ENCODE data around the gene COBL. TPM values are rescaled to one million over a fixed set of nuclear protein-coding genes. Genes with fewer than 3 reads are reported as not detected.

Gene COBL
- total and polyA plus RNA-seq, 5 donors from 2014 or later = 0.03 to 0.59 TPM; not detected in 3

GRCh38 chr7:51023547-51023946 is 293.1 kb downstream of the COBL start:
- no peaks in the 10 kb centered on the region for H3K9me3 Mint-ChIP-seq
- no peak for DNase-seq
- H3K36me3 Mint-ChIP-seq = no peaks in the 10 kb centered on the region
- Histone ChIP-seq H3K4me1 (ENCODE audit: control insufficient read depth, insufficient read depth, low read length, poor library complexity, severe bottlenecking) (no peaks in the 10 kb centered on the region), H3K36me3 (ENCODE audit: control insufficient read depth, insufficient read depth, low read length) (no peaks in the 10 kb centered on the region), H3K4me3 (ENCODE audit: low read depth, low read length) (no peak overlapping the region), H3K27me3 (ENCODE audit: control insufficient read depth, insufficient read depth, low read length) (no peaks in the 10 kb centered on the region), H3K27ac (ENCODE audit: insufficient read depth, low read length, poor library complexity, severe bottlenecking) (no peak overlapping the region), H3K9me3 (ENCODE audit: control insufficient read depth in 2 of 2, low read length in 2 of 2) (no peaks in the 10 kb centered on the region)
- H3K27ac Mint-ChIP-seq = no peak overlapping the region
- H3K27me3 Mint-ChIP-seq = no peaks in the 10 kb centered on the region
- no peaks in the 10 kb centered on the region for H3K4me1 Mint-ChIP-seq
- H3K4me3 Mint-ChIP-seq = no peak overlapping the region
- no peak for ATAC-seq (ENCODE audit: low read depth in 2 of 2)

- Histone ChIP-seq H3K36me3 (ENCODE audit: control insufficient read depth, insufficient read depth, low read length) (no peaks in the 10 kb centered on the region), H3K27me3 (ENCODE audit: control insufficient read depth, insufficient read depth, low read length) (no peaks in the 10 kb centered on the region), H3K4me1 (ENCODE audit: control insufficient read depth, insufficient read depth, low read length, poor library complexity, severe bottlenecking) (no peaks in the 10 kb centered on the region), H3K27ac (ENCODE audit: insufficient read depth, low read length, poor library complexity, severe bottlenecking) (no peak overlapping the region), H3K9me3 (ENCODE audit: control insufficient read depth in 2 of 2, low read length in 2 of 2) (no peaks in the 10 kb centered on the region), H3K4me3 (ENCODE audit: low read depth, low read length) (no peak overlapping the region)
- no peaks in the 10 kb centered on the region for H3K4me1 Mint-ChIP-seq
- H3K9me3 Mint-ChIP-seq = peaks cover 0 to 2% (median 0%) of the 10 kb centered on the region in 7 donors
- H3K27me3 Mint-ChIP-seq = no peaks in the 10 kb centered on the region
- DNase-seq (no peak), ATAC-seq (ENCODE audit: low read depth in 2 of 2) (no peak)
- H3K36me3 Mint-ChIP-seq = no peaks in the 10 kb centered on the region
- no peak overlapping the region for H3K4me3 Mint-ChIP-seq
- no peak overlapping the region for H3K27ac Mint-ChIP-seq
These were observed 293.8 kb downstream of the COBL start for GRCh38 chr7:51022821-51023220.

- no peak for ATAC-seq (ENCODE audit: low read depth in 2 of 2)
- no peak overlapping the region for H3K27ac Mint-ChIP-seq
- Histone ChIP-seq H3K4me3 (ENCODE audit: low read depth, low read length) (no peak overlapping the region), H3K9me3 (ENCODE audit: control insufficient read depth in 2 of 2, low read length in 2 of 2) (no peaks in the 10 kb centered on the region), H3K36me3 (ENCODE audit: control insufficient read depth, insufficient read depth, low read length) (no peaks in the 10 kb centered on the region), H3K4me1 (ENCODE audit: control insufficient read depth, insufficient read depth, low read length, poor library complexity, severe bottlenecking) (no peaks in the 10 kb centered on the region), H3K27me3 (ENCODE audit: control insufficient read depth, insufficient read depth, low read length) (no peaks in the 10 kb centered on the region), H3K27ac (ENCODE audit: insufficient read depth, low read length, poor library complexity, severe bottlenecking) (no peak overlapping the region)
- no peak for DNase-seq
- H3K4me1 Mint-ChIP-seq = no peaks in the 10 kb centered on the region
- H3K9me3 Mint-ChIP-seq = peaks cover 0 to 2% (median 0%) of the 10 kb centered on the region in 7 donors
- no peak overlapping the region for H3K4me3 Mint-ChIP-seq
- no peaks in the 10 kb centered on the region for H3K36me3 Mint-ChIP-seq
- no peaks in the 10 kb centered on the region for H3K27me3 Mint-ChIP-seq
These were observed 294.6 kb downstream of the COBL start for GRCh38 chr7:51021906-51022570.

- H3K9me3 Mint-ChIP-seq = peaks cover 0 to 2% (median 0%) of the 10 kb centered on the region in 7 donors
- Histone ChIP-seq H3K4me1 (ENCODE audit: control insufficient read depth, insufficient read depth, low read length, poor library complexity, severe bottlenecking) (no peaks in the 10 kb centered on the region), H3K27me3 (ENCODE audit: control insufficient read depth, insufficient read depth, low read length) (no peaks in the 10 kb centered on the region), H3K36me3 (ENCODE audit: control insufficient read depth, insufficient read depth, low read length) (no peaks in the 10 kb centered on the region), H3K27ac (ENCODE audit: insufficient read depth, low read length, poor library complexity, severe bottlenecking) (no peak overlapping the region), H3K9me3 (ENCODE audit: control insufficient read depth in 2 of 2, low read length in 2 of 2) (no peaks in the 10 kb centered on the region), H3K4me3 (ENCODE audit: low read depth, low read length) (no peak overlapping the region)
- ATAC-seq (ENCODE audit: low read depth in 2 of 2) = no peak
- H3K27ac Mint-ChIP-seq = no peak overlapping the region
- H3K4me1 Mint-ChIP-seq = no peaks in the 10 kb centered on the region
- H3K4me3 Mint-ChIP-seq = no peak overlapping the region
- no peaks in the 10 kb centered on the region for H3K36me3 Mint-ChIP-seq
- DNase-seq = no peak
- H3K27me3 Mint-ChIP-seq = no peaks in the 10 kb centered on the region
These were observed 295.7 kb downstream of the COBL start for GRCh38 chr7:51020944-51021343.

GRCh38 chr7:51019891-51020870 is 296.4 kb downstream of the COBL start:
- Mint-ChIP-seq H3K9me3 (peaks cover 0 to 2% (median 0%) of the 10 kb centered on the region in 7 donors), H3K27ac (no peak overlapping the region), H3K36me3 (no peaks in the 10 kb centered on the region), H3K4me1 (no peaks in the 10 kb centered on the region), H3K4me3 (no peak overlapping the region), H3K27me3 (no peaks in the 10 kb centered on the region)
- no peak for DNase-seq
- no peak for ATAC-seq (ENCODE audit: low read depth in 2 of 2)
- H3K27ac ChIP-seq (ENCODE audit: insufficient read depth, low read length, poor library complexity, severe bottlenecking) = no peak overlapping the region
- H3K4me3 ChIP-seq (ENCODE audit: low read depth, low read length) = no peak overlapping the region
- H3K36me3 ChIP-seq (ENCODE audit: control insufficient read depth, insufficient read depth, low read length) = no peaks in the 10 kb centered on the region
- no peaks in the 10 kb centered on the region for H3K9me3 ChIP-seq (ENCODE audit: control insufficient read depth in 2 of 2, low read length in 2 of 2)
- H3K27me3 ChIP-seq (ENCODE audit: control insufficient read depth, insufficient read depth, low read length) = no peaks in the 10 kb centered on the region
- no peaks in the 10 kb centered on the region for H3K4me1 ChIP-seq (ENCODE audit: control insufficient read depth, insufficient read depth, low read length, poor library complexity, severe bottlenecking)

- Mint-ChIP-seq H3K36me3 (no peaks in the 10 kb centered on the region), H3K27me3 (peaks cover 4% of the 10 kb centered on the region), H3K9me3 (peaks cover 0 to 2% (median 0%) of the 10 kb centered on the region in 7 donors), H3K4me3 (no peak overlapping the region), H3K4me1 (no peaks in the 10 kb centered on the region), H3K27ac (no peak overlapping the region)
- ATAC-seq (ENCODE audit: low read depth in 2 of 2) = no peak
- Histone ChIP-seq H3K4me3 (ENCODE audit: low read depth, low read length) (no peak overlapping the region), H3K27ac (ENCODE audit: insufficient read depth, low read length, poor library complexity, severe bottlenecking) (no peak overlapping the region), H3K36me3 (ENCODE audit: control insufficient read depth, insufficient read depth, low read length) (no peaks in the 10 kb centered on the region), H3K4me1 (ENCODE audit: control insufficient read depth, insufficient read depth, low read length, poor library complexity, severe bottlenecking) (no peaks in the 10 kb centered on the region), H3K9me3 (ENCODE audit: control insufficient read depth in 2 of 2, low read length in 2 of 2) (no peaks in the 10 kb centered on the region), H3K27me3 (ENCODE audit: control insufficient read depth, insufficient read depth, low read length) (no peaks in the 10 kb centered on the region)
- no peak for DNase-seq
These were observed 297.3 kb downstream of the COBL start for GRCh38 chr7:51019191-51019844.

GRCh38 chr7:51017576-51018535 is 298.8 kb downstream of the COBL start:
- no peaks in the 10 kb centered on the region for H3K27me3 ChIP-seq (ENCODE audit: control insufficient read depth, insufficient read depth, low read length)
- no peak overlapping the region for H3K4me3 Mint-ChIP-seq
- H3K9me3 ChIP-seq (ENCODE audit: control insufficient read depth in 2 of 2, low read length in 2 of 2) = no peaks in the 10 kb centered on the region
- H3K4me3 ChIP-seq (ENCODE audit: low read depth, low read length) = no peak overlapping the region
- no peaks in the 10 kb centered on the region for H3K4me1 Mint-ChIP-seq
- no peaks in the 10 kb centered on the region for H3K36me3 ChIP-seq (ENCODE audit: control insufficient read depth, insufficient read depth, low read length)
- no peak overlapping the region for H3K27ac ChIP-seq (ENCODE audit: insufficient read depth, low read length, poor library complexity, severe bottlenecking)
- peaks cover 0 to 2% (median 0%) of the 10 kb centered on the region in 7 donors for H3K9me3 Mint-ChIP-seq
- no peak overlapping the region for H3K27ac Mint-ChIP-seq
- ATAC-seq (ENCODE audit: low read depth in 2 of 2) (no peak), DNase-seq (no peak)
- peaks cover 4% of the 10 kb centered on the region for H3K27me3 Mint-ChIP-seq
- no peaks in the 10 kb centered on the region for H3K36me3 Mint-ChIP-seq
- no peaks in the 10 kb centered on the region for H3K4me1 ChIP-seq (ENCODE audit: control insufficient read depth, insufficient read depth, low read length, poor library complexity, severe bottlenecking)
